ENCODE results near the gene MRPL43.

Gene MRPL43

GRCh38 chr10:100968062-100968736 is 19.1 kb downstream of the MRPL43 start:
- TF ChIP-seq CTCF (IDR thresholded peaks at IDR 0.05; ENCODE audit: low read depth, low read length, missing control alignments): no peak
- no peak for DNase-seq (ENCODE audit: low read depth)
- no peak overlapping the region for H3K4me3 ChIP-seq (ENCODE audit: low read depth, low read length)
- in situ Hi-C loops (cut with HindIII; ENCODE audit: low sequenced_read_pairs): no loop called here

- DNase-seq (ENCODE audit: low read depth): no peak
- in situ Hi-C loops (cut with HindIII; ENCODE audit: low sequenced_read_pairs): no loop called here
- H3K4me3 ChIP-seq (ENCODE audit: low read depth, low read length): no peak overlapping the region
- TF ChIP-seq CTCF (IDR thresholded peaks at IDR 0.05; ENCODE audit: low read depth, low read length, missing control alignments): no peak
These were observed 20.0 kb downstream of the MRPL43 start for GRCh38 chr10:100967332-100967731.

GRCh38 chr10:100966887-100967286 is 20.4 kb downstream of the MRPL43 start:
- TF ChIP-seq CTCF (IDR thresholded peaks at IDR 0.05; ENCODE audit: low read depth, low read length, missing control alignments): no peak
- DNase-seq (ENCODE audit: low read depth): no peak
- no peak overlapping the region for H3K4me3 ChIP-seq (ENCODE audit: low read depth, low read length)
- in situ Hi-C loops (cut with HindIII; ENCODE audit: low sequenced_read_pairs): no loop called here

GRCh38 chr10:100965820-100966219 is 21.5 kb downstream of the MRPL43 start:
- no peak for DNase-seq (ENCODE audit: low read depth)
- no peak for TF ChIP-seq CTCF (IDR thresholded peaks at IDR 0.05; ENCODE audit: low read depth, low read length, missing control alignments)
- H3K4me3 ChIP-seq (ENCODE audit: low read depth, low read length): no peak overlapping the region
- in situ Hi-C loops (cut with HindIII; ENCODE audit: low sequenced_read_pairs): no loop called here

GRCh38 chr10:100963826-100964225 is 23.5 kb downstream of the MRPL43 start:
- in situ Hi-C loops (cut with HindIII; ENCODE audit: low sequenced_read_pairs): no loop called here
- DNase-seq (ENCODE audit: low read depth): no peak
- no peak for TF ChIP-seq CTCF (IDR thresholded peaks at IDR 0.05; ENCODE audit: low read depth, low read length, missing control alignments)
- no peak overlapping the region for H3K4me3 ChIP-seq (ENCODE audit: low read depth, low read length)

GRCh38 chr10:100962351-100963080 is 24.8 kb downstream of the MRPL43 start:
- in situ Hi-C loops (cut with HindIII; ENCODE audit: low sequenced_read_pairs): no loop called here
- DNase-seq (ENCODE audit: low read depth): no peak
- no peak overlapping the region for H3K4me3 ChIP-seq (ENCODE audit: low read depth, low read length)
- TF ChIP-seq CTCF (IDR thresholded peaks at IDR 0.05; ENCODE audit: low read depth, low read length, missing control alignments): no peak
